Bone marrow (tissue), 2 donors: ENCODE data around the gene CSNK2A1.
A peak's percentile ranks its signal among the peaks of the same experiment; 100 is the strongest.
"Not testable (repeated sequence)": the region's sequence is repeated elsewhere in the genome, so short reads cannot be mapped to it uniquely, and the experiment has no call there.

Source experiments
- DNase-seq, 2 donors: peaks; one replicate each; lab custom pipeline; 2025; lab: John Stamatoyannopoulos, UW

The CSNK2A1 gene

DNA sequence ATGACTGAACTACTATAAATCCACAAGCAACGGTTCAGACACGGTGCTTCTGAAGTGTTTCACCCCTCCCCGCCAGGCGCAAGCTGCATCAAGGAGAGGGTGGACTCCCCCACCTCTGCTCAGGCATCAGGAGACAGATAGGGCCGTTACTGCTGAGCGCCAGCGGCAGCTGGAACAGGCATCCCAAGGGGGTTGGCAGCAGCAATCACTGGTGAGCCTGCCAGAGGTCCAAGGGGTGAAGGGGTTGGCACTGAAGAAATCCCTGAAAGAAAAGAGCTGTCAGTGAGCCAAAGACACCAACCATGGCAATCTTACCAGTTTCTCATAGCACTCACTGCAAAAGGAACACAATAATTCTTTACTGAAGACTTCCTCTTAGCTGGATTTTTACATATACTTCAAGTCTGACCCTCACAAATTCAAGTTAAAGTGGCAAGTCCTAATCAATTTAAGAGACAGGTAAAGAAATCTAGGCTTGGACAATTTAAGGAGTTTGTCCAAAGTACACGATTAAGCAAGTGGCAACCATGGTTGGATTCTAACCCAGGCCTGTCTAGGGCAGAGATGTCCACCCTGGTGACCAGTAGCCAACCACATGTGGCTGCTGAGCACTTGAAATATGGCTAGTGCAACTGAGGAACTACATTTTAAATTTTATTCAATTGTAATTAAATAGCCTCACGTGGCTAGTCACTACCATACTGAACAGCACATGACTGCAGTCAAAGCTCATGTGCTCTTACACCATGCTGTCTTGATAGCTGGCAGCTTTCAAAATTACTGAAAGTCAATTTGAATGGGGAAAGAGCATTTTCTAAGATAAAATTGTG is 59.6 kb downstream of the CSNK2A1 start:
- DNase-seq, result no peak

DNA sequence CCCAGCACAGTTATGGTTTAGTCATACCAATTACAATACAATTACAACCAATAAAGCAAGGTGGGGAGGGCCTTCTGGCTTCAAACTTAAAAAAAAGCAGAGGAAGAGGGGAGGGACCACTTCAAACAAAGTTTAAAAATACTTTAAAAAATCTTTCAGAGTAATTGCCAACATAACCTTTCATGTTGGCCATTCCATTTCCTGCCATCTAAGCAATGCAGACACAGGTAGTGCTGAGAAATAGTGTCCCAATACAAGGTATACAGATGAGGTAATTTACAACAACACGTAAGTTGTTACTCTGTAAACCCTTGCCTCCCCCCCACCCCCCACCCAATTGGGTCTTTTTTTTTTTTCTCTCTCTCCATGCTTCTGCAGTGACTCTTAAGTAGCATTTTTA is 62.4 kb downstream of the CSNK2A1 start:
- no peak for DNase-seq

DNA sequence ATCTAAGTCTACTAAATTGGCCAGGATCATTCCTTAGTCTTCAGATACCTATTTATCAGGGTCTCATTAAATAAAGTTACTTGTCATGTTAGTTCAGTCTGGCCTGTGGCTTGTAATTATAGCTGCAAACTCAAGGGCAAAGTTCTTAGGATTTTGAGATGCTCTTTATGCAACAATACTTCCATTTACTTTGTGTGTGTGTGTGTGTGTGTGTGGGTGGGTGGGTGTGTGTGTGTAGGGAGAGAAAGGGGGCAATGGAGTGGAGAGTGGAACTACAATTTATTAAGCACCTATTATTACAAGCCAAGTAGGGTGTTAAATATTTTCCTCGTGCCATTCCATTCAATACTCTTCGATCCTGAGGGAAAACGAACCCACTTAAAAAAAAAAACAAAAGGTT is 63.5 kb downstream of the CSNK2A1 start:
- DNase-seq, result no peak

DNA sequence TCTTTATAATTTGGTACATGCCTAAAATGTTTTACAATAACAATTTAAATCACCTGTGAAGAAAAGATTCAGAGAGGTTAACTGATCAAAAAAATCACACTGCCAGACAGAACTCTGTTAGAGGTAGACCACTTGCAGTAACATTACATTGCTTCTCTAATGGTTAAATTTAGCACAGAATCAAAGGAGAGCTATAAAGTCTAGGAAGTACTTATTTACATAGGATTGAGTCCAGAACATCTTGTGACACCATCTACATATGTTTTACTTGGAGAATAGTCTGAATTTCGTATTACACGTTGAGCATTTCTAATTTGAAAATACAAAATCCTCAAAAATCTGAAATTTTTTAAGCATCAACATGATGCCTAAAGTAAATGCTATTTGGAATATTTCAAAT is 64.1 kb downstream of the CSNK2A1 start:
- no peak for DNase-seq

DNA sequence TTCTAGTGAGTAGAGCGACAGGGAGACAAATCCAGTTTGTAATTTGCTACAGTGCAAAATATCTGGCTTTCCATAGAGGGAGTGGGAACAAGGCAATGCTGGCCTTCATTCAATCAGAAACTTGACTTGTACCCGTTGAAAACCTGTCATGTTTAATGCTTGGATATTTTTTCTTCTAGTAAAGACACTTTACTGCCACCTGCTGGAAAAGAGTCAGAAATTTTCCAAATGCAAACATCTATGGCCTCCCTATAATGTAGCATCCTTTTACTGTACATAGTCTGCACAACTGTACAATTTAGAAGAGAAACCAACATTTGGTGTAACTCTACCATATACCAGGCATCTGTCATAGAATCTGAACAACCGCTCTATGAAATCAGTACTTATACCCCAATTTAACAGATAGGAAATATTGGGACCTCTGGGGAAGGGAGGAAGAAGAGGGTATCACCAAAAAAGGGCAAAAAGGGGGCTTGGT is 64.6 kb downstream of the CSNK2A1 start:
- peak in 1 of 2 donors; percentile 53 for DNase-seq

DNA sequence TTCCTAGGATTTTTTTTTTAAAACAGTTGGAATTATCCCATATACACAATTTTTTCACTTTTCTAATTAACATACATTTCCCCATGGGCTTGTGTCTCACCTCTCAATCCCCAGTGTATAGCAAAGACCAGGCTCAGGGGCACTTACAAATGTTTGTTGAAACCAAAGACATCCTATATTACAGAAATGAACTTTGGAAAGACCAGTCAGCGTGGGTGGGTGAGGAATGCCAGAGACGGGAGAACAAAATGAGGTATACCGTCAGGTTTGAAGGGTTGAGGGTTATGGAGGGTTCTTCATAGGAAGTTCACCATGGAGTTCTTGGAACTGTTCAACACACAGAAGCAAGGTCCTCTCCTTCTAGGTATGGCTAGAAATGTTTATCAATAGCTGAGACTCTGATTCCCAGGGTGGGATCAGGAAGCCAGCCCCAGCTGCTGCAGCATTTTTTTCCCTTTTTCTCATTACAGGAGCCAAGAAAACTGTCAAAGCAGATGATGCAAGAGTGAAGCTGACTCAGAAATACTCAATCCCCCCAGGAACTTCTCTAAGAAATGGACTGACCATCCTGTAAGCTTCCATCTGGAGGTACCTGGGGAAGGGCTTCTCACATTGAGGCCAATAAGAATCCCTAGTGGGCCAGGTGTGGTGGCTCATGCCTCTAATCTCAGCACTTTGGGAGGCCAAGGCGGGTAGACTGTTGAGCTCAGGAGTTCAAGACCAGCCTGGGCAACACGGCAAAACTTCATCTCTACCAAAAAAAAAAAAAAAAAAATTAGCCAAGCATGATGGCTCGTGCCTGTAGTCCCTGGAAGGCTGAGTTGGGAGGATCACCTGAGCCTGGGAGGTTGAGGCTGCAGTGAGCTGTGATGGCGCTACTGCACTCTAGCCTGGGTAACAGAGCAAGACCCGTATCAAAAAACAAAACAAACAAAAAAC is 65.3 kb downstream of the CSNK2A1 start:
- DNase-seq, result no peak

DNA sequence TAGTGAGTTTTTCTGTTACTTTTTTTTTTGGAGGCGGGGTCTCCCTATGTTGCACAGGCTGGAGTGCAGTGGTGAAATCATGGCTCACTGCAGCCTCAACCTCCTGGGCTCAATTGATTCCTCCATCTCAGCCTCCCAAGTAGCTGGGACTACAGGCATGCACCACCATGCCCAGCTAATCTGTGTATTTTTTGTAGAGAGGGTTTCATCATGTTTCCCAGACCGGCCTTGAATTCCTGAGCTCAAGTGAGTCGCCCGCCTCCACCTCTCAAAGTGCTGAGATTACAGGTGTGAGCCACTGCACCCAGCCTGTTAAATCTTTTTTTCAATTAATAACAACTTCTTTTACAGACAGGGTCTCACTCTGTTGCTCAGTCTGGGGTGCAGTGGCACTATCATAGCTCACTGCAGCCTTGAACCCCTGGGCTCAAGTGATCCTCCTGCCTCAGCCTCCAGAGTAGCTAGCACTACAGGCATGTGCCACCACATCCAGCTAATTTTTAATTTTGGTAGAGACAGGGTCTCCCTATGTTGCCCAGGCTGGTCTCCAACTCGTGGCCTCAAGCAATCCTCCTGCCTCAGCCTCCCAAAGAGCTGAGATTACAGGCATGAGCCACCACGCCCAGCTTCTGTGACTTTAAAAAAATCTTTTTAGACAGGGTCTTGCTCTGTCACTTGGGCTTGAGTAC is 66.9 kb downstream of the CSNK2A1 start:
- DNase-seq, result not testable (repeated sequence)

DNA sequence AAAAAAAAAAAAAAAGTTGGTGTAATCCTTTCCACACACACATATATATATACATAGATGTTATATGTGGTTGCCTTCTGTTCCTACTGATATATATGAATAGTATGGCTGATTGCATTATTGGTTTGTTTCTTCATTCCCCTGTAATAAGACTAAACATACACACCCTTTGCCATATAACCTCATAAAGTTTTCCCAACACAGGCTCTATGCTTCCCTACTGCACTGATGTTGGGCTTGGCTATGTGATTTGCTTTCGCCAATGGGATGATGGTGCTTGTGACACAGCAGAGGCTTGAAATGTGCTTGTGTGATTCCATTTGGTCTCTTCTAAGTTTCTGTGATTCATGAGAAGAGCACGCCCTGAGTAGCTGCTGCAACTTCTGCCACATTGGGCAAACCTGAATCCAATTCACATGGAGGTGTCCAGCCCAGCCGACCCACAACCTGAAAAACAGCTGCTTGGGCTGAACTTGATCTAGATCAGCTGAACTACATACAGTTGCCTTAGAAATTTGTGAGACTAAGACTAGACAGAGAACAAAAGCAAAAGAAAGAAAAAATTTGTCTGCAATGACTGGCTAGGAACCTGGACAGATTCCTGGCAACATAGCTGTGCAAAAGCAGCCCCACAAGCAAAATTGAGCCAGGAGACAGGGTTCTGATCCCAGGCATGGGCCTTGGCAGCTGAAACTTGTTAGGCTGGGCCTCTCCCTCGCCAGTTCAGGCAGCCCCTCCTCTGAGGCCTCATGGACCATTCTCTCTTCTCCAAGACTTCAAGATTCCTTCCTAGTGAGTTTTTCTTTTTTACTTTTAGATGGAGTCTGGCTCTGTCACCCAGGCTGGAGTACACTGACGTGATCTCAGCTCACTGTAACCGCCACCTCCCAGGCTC is 67.9 kb downstream of the CSNK2A1 start:
- DNase-seq, result no peak

DNA sequence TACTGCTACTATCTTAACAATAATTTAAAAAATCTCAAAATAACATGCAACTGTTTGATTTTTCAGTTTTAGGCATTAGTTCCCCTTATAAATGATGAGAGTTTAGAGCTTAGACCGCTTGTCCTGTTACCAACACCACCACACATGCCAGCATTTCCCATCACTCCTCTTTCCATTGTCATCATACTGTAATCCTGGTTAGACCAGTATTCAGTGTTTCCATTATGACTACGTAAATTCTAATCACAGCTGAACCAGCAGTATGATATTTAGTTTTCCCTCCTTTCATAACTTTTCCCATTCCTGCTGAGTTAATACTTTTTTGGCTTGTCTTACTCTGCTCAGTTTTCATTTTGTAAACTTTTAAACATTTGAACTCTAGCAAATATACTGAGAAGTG is 69.0 kb downstream of the CSNK2A1 start:
- no peak for DNase-seq

DNA sequence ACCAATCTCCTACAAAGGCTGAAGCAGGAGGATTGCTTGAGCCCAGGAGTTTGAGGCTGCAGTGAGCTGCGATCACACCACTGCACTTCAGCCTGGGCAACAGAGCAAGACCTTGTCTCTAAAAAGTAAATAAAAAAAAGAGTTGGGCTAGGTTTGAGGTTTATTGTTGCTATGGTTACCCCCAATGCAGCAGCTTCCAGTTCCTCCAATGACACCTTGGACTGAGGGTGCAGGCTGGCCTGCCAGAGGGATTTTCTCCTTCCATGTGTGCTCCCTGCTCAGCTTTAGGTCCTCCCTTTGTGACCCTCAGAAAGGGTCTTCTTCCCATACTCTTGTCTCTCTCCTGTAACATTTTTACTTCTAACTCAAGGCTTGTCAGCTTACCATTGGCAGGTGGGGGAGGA is 70.7 kb downstream of the CSNK2A1 start:
- DNase-seq, result no peak

DNA sequence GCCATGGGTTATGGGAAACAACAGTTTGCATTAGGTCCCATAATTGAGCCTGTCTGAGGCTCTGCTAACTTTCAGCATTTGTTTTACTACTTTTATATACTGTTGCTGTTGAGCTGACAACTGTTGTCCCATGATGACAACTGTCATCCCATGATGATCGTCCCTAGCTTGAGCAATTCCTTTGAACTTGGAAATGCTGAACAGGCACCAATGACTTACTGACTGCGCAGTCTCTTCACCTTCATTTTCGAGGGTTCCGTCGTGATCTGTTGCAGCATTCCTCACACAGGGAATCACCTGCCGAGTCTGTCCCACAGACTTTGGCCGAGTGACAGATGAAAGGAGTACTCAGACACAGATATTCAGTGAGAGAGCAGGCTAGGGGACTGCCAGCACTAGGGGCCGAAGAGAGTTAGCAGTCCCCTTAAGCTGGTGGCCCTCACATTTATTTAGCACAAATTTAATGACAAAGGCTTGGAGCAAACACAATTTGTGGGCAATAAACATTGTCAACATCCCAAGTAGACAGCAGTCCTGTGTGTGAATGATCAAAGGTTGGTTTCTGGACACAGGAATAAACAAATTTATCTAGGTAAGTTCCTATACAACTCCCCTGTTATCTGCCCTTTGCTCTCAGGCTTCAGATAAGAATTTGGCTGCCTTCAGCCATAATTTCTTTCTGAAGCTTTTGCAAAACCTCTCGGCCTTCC is 71.3 kb downstream of the CSNK2A1 start:
- no peak for DNase-seq

DNA sequence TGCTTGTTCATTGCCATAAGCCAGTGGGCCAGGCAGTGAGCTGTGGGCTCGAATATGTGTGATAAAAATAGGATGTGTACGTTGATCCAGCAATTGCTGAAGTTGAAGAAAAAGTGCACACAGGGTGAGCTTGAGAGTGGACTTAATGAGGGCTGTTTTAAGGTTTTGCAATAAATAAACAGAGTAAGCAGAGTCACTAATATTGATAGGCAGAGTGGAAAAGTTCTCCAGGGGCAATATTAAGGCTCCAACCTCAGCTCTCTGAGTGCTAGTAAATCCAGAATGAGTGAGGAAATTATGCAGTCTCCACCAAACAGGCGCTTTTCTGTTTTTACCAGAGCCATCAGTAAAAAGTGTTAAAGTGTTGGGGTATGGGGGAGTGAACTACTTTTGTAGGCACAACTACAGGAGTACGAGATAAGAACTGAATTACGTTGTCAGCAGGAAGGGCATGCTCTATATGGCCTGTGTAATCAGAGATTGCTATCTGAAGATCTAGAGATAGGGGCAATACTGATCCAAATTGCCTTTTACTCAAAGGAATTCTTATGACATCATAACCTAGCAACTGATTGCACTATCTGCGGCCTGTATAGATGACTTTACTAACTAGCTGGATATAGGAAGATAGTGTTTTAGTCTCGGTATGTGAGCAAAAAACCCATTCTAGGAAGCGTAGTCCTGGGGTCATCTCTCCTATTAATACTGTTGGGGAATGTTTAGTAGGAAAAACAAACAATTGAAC is 73.7 kb downstream of the CSNK2A1 start:
- no peak for DNase-seq

DNA sequence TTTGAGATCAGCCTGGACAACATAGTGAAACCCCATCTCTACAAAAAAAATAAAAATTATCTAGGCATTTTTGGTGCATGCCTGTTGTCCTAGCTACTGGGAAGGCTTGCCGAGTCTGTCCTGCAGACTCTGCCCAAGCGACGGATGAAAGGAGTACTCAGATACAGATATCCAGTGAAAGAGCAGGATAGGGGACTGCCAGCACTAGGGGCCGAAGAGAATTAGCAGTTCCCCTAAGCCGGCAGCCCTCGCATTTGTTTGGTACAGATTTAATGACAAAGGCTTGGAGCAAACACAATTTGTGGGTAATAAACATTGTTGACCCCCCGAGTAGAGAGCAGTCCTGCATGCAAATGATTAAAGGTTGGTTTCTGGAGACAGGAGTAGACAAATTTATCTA is 75.8 kb downstream of the CSNK2A1 start:
- no peak for DNase-seq

DNA sequence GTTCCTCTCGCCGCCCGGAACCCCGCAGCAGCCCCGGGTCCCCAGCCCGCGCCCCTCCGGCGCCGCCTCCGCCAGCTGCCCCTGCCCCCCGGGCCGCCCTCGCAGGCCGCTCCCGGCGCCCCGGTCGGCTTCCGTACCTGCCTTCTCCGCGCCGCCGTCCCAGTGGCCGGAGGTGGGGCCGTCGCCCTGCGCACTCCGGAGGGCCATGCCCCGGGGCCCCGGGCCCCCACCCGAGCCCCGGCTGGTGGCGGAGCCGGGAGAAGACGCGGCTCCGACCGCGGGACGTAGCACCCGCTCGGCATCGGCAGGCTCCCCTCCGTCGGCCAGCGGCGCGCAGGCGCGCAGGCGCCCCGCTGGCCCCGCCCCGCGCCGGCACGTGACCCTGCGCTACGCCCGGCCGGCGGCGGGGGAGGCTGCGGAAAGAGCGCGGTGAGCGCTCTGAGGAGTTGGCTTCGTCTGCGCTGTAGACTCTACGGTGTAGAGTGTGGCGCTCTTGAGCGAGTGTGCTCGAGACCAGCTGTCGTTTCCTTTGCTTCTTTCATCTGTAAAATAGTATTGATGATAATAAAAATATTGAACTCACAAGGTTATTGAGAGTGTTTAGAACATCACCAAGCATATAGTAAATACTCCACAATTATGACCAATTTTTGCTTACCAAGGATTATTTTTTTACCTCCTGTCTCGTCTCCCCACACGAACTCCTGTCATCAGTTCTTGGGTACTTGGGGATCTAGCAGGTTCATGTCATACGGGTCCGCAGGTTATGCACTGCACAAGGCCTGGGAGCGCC is 81.2 kb downstream of the CSNK2A1 start, which contains the start of gene TBC1D20:
Gene TBC1D20 (minus strand): TSS at position 335 of the 793 bp plus-strand sequence. CDS start 128 bp downstream, at position 207.
- DNase-seq, result peak; percentile 72 to 90

DNA sequence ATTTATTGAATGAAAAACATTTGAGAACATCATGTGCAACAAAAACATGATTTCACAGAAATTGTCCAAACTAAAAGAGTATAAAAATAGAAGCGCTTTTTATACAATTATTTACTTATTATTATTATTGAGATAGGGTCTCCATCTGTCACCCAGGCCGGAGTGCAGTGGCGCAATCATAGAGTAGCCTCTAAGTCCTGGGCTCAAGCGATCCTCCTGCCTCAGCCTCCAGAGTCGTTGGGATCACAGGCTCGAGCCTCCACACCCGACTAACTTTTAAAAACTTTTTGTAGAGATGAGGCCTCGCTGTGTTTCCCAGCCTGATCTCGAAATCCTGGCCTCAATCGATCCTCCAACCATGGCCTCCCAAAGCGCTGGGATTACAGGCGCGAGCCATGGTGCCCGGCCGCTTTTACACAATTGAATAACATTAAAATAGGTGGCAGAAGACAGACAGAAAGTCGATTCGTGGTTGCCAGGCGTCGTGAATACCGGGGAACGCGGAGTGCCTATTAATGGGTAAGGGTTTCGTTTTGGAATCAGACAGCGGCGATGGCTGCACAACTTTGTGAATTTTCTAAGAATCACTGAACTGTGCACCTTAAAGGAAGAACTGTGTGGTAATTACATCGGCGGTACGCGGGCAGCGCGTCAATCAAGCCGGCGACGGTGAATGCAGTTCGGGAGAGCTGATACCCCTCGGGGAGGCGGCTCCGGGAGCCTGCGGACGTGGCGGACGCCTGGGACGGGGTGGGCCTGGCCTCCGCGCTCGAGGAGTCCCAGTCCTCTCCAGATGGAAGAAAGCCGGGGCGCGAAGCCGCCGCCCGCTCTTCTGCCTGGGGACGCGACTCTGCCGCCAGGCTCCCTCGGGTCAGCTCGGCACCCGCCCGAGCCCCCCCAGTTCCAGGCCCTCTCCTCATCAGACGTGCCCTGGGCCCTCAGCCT is 82.1 kb downstream of the CSNK2A1 start:
- DNase-seq, result peak in 1 of 2 donors; percentile 81

DNA sequence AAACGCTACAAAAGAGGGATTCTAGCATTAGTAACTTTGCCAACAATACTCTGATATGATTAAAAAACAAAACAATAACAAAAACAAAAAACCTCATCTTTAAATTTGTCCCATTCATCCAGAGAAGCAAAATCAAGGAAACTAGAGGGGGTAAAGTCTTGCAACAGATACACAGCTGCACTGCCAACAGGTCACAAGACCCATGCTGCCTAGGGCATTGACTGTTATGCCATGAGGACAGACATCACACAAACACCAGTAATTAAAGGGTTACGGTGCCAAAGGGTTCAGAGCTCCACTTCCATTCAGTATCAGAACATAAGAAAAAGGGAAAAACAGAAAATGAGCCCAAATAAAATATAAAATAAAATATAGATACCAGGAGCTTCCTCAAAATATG is 82.9 kb downstream of the CSNK2A1 start:
- DNase-seq, result no peak

DNA sequence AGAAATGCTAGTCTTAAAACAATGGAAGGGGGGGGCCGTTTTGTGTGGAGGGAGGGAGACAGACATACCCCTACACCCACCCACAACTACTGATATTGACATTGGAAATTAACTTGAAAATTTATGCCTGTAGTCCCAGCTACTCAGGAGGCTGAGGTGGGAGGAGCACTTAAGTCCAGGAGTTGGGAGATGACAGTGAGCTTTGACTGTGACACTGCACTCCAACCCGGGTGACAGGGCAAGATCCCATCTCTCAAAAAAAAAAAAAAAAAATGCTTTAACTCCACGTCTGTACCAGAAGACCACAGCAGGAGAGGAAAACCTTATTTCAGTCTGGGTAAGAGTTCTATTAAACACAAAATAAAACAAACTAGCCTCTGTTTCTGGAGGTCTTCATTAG is 83.4 kb downstream of the CSNK2A1 start:
- no peak for DNase-seq

DNA sequence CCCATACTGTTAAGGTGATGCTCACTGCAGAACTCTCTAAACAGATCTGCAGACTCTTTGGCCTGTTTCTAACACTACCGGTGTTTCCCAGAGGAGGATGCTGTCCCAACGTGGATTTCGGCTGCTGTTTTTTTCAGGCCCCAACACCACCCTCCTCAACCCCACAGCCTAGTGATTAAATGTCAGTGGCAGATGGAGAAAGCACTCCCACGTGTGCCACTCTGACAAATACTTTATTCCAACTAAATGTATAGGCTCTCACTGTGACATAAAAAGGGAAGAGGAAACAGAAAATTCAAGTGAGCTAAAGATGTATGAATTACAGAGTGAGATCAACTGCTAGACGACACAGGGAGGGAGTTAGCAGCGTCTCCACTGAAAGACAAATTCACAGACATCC is 84.8 kb downstream of the CSNK2A1 start:
- peak in 1 of 2 donors; percentile 55 for DNase-seq
